ENCODE results near the gene CMTM1.
A peak's percentile ranks its signal among the peaks of the same experiment; 100 is the strongest.
"Not testable (repeated sequence)": the region's sequence is repeated elsewhere in the genome, so short reads cannot be mapped to it uniquely, and the experiment has no call there.

Gene CMTM1

GRCh38 chr16:66552286-66553177, 13.7 kb upstream of the CMTM1 start, which contains the start of gene CKLF:
TSS of gene CKLF (plus strand) at chr16:66552576. CDS start at chr16:66552716, 140 bp downstream.
- Histone ChIP-seq H3K9ac (ENCODE audit: low read length) (peak within 1 kb of the TSS; percentile 5), H3K27ac (ENCODE audit: low read length) (no peak within 1 kb of the TSS), H3K9me3 (ENCODE audit: control insufficient read depth, low read depth, low read length) (no peaks in the 10 kb centered on the region), H3K27me3 (ENCODE audit: control insufficient read depth, insufficient read depth, low read length) (peaks cover 17% of the 10 kb centered on the region), H3K4me3 (ENCODE audit: low read length) (peak within 1 kb of the TSS; percentile 43), H3K4me1 (ENCODE audit: control insufficient read depth, low read depth, low read length) (peaks cover 5% of the 10 kb centered on the region), H3K36me3 (ENCODE audit: control insufficient read depth, low read depth, low read length) (peaks cover 2% of the 10 kb centered on the region)

GRCh38 chr16:66553223-66553622, 13.0 kb upstream of the CMTM1 start:
- Histone ChIP-seq H3K36me3 (ENCODE audit: control insufficient read depth, low read depth, low read length) (peaks cover 2% of the 10 kb centered on the region), H3K27me3 (ENCODE audit: control insufficient read depth, insufficient read depth, low read length) (peaks cover 17% of the 10 kb centered on the region), H3K9ac (ENCODE audit: low read length) (no peak overlapping the region), H3K9me3 (ENCODE audit: control insufficient read depth, low read depth, low read length) (no peaks in the 10 kb centered on the region), H3K4me1 (ENCODE audit: control insufficient read depth, low read depth, low read length) (peaks cover 5% of the 10 kb centered on the region), H3K27ac (ENCODE audit: low read length) (no peak overlapping the region), H3K4me3 (ENCODE audit: low read length) (peak overlapping the region; percentile 43)

GRCh38 chr16:66554021-66554420, 12.2 kb upstream of the CMTM1 start:
- H3K9me3 ChIP-seq (ENCODE audit: control insufficient read depth, low read depth, low read length): no peaks in the 10 kb centered on the region
- no peak overlapping the region for H3K4me3 ChIP-seq (ENCODE audit: low read length)
- H3K9ac ChIP-seq (ENCODE audit: low read length): no peak overlapping the region
- H3K4me1 ChIP-seq (ENCODE audit: control insufficient read depth, low read depth, low read length): peaks cover 5% of the 10 kb centered on the region
- no peak overlapping the region for H3K27ac ChIP-seq (ENCODE audit: low read length)
- H3K27me3 ChIP-seq (ENCODE audit: control insufficient read depth, insufficient read depth, low read length): peaks cover 17% of the 10 kb centered on the region
- peaks cover 2% of the 10 kb centered on the region for H3K36me3 ChIP-seq (ENCODE audit: control insufficient read depth, low read depth, low read length)

- Histone ChIP-seq H3K9me3 (ENCODE audit: control insufficient read depth, low read depth, low read length) (no peaks in the 10 kb centered on the region), H3K27me3 (ENCODE audit: control insufficient read depth, insufficient read depth, low read length) (peaks cover 17% of the 10 kb centered on the region), H3K27ac (ENCODE audit: low read length) (no peak overlapping the region), H3K9ac (ENCODE audit: low read length) (no peak overlapping the region), H3K4me1 (ENCODE audit: control insufficient read depth, low read depth, low read length) (peaks cover 5% of the 10 kb centered on the region), H3K36me3 (ENCODE audit: control insufficient read depth, low read depth, low read length) (peaks cover 2% of the 10 kb centered on the region), H3K4me3 (ENCODE audit: low read length) (no peak overlapping the region)
Measured at GRCh38 chr16:66554495-66554894, 11.7 kb upstream of the CMTM1 start.

- no peak overlapping the region for H3K9ac ChIP-seq (ENCODE audit: low read length)
- no peak overlapping the region for H3K4me3 ChIP-seq (ENCODE audit: low read length)
- H3K27me3 ChIP-seq (ENCODE audit: control insufficient read depth, insufficient read depth, low read length): no peaks in the 10 kb centered on the region
- H3K36me3 ChIP-seq (ENCODE audit: control insufficient read depth, low read depth, low read length): peaks cover 5% of the 10 kb centered on the region
- H3K4me1 ChIP-seq (ENCODE audit: control insufficient read depth, low read depth, low read length): no peaks in the 10 kb centered on the region
- H3K9me3 ChIP-seq (ENCODE audit: control insufficient read depth, low read depth, low read length): no peaks in the 10 kb centered on the region
- no peak overlapping the region for H3K27ac ChIP-seq (ENCODE audit: low read length)
Measured at GRCh38 chr16:66560107-66560506, 6.1 kb upstream of the CMTM1 start.

GRCh38 chr16:66561381-66562080, 4.7 kb upstream of the CMTM1 start:
- Histone ChIP-seq H3K27ac (ENCODE audit: low read length) (no peak overlapping the region), H3K36me3 (ENCODE audit: control insufficient read depth, low read depth, low read length) (peaks cover 3% of the 10 kb centered on the region), H3K9ac (ENCODE audit: low read length) (no peak overlapping the region), H3K27me3 (ENCODE audit: control insufficient read depth, insufficient read depth, low read length) (no peaks in the 10 kb centered on the region), H3K9me3 (ENCODE audit: control insufficient read depth, low read depth, low read length) (no peaks in the 10 kb centered on the region), H3K4me3 (ENCODE audit: low read length) (no peak overlapping the region), H3K4me1 (ENCODE audit: control insufficient read depth, low read depth, low read length) (no peaks in the 10 kb centered on the region)

GRCh38 chr16:66562409-66562808, 3.8 kb upstream of the CMTM1 start:
- no peaks in the 10 kb centered on the region for H3K4me1 ChIP-seq (ENCODE audit: control insufficient read depth, low read depth, low read length)
- no peak overlapping the region for H3K4me3 ChIP-seq (ENCODE audit: low read length)
- no peaks in the 10 kb centered on the region for H3K9me3 ChIP-seq (ENCODE audit: control insufficient read depth, low read depth, low read length)
- H3K9ac ChIP-seq (ENCODE audit: low read length): no peak overlapping the region
- H3K36me3 ChIP-seq (ENCODE audit: control insufficient read depth, low read depth, low read length): peaks cover 3% of the 10 kb centered on the region
- no peaks in the 10 kb centered on the region for H3K27me3 ChIP-seq (ENCODE audit: control insufficient read depth, insufficient read depth, low read length)
- no peak overlapping the region for H3K27ac ChIP-seq (ENCODE audit: low read length)

- no peaks in the 10 kb centered on the region for H3K27me3 ChIP-seq (ENCODE audit: control insufficient read depth, insufficient read depth, low read length)
- H3K36me3 ChIP-seq (ENCODE audit: control insufficient read depth, low read depth, low read length): peaks cover 3% of the 10 kb centered on the region
- no peaks in the 10 kb centered on the region for H3K9me3 ChIP-seq (ENCODE audit: control insufficient read depth, low read depth, low read length)
- no peak overlapping the region for H3K9ac ChIP-seq (ENCODE audit: low read length)
- no peak overlapping the region for H3K4me3 ChIP-seq (ENCODE audit: low read length)
- no peak overlapping the region for H3K27ac ChIP-seq (ENCODE audit: low read length)
- no peaks in the 10 kb centered on the region for H3K4me1 ChIP-seq (ENCODE audit: control insufficient read depth, low read depth, low read length)
Measured at GRCh38 chr16:66562986-66563385, 3.3 kb upstream of the CMTM1 start.

- Histone ChIP-seq H3K36me3 (ENCODE audit: control insufficient read depth, low read depth, low read length) (peaks cover 3% of the 10 kb centered on the region), H3K9me3 (ENCODE audit: control insufficient read depth, low read depth, low read length) (no peaks in the 10 kb centered on the region), H3K4me1 (ENCODE audit: control insufficient read depth, low read depth, low read length) (no peaks in the 10 kb centered on the region), H3K27ac (ENCODE audit: low read length) (no peak overlapping the region), H3K27me3 (ENCODE audit: control insufficient read depth, insufficient read depth, low read length) (no peaks in the 10 kb centered on the region), H3K4me3 (ENCODE audit: low read length) (no peak overlapping the region), H3K9ac (ENCODE audit: low read length) (no peak overlapping the region)
Measured at GRCh38 chr16:66563574-66564334, 2.5 kb upstream of the CMTM1 start.

- not testable (repeated sequence) for H3K9me3 ChIP-seq (ENCODE audit: control insufficient read depth, low read depth, low read length); H3K36me3 ChIP-seq (ENCODE audit: control insufficient read depth, low read depth, low read length); H3K9ac ChIP-seq (ENCODE audit: low read length); H3K4me3 ChIP-seq (ENCODE audit: low read length); H3K27ac ChIP-seq (ENCODE audit: low read length); H3K27me3 ChIP-seq (ENCODE audit: control insufficient read depth, insufficient read depth, low read length); H3K4me1 ChIP-seq (ENCODE audit: control insufficient read depth, low read depth, low read length)
Measured at GRCh38 chr16:66567270-66567669, 1.0 kb downstream of the CMTM1 start.

GRCh38 chr16:66568355-66568754, 2.1 kb downstream of the CMTM1 start:
- no peak overlapping the region for H3K27ac ChIP-seq (ENCODE audit: low read length)
- no peaks in the 10 kb centered on the region for H3K9me3 ChIP-seq (ENCODE audit: control insufficient read depth, low read depth, low read length)
- H3K27me3 ChIP-seq (ENCODE audit: control insufficient read depth, insufficient read depth, low read length): no peaks in the 10 kb centered on the region
- H3K4me1 ChIP-seq (ENCODE audit: control insufficient read depth, low read depth, low read length): no peaks in the 10 kb centered on the region
- no peaks in the 10 kb centered on the region for H3K36me3 ChIP-seq (ENCODE audit: control insufficient read depth, low read depth, low read length)
- H3K4me3 ChIP-seq (ENCODE audit: low read length): no peak overlapping the region
- no peak overlapping the region for H3K9ac ChIP-seq (ENCODE audit: low read length)

All from iPS-18a (cell line).